ENCODE results near the gene TSHZ2.
A peak's percentile ranks its signal among the peaks of the same experiment; 100 is the strongest.
"Not testable (repeated sequence)": the region's sequence is repeated elsewhere in the genome, so short reads cannot be mapped to it uniquely, and the experiment has no call there.

Gene TSHZ2

GRCh38 chr20:52965380-52965779 lies 6.8 kb upstream of the TSHZ2 start:
- no peak overlapping the region for H3K9ac ChIP-seq (ENCODE audit: low read depth, low read length)
- no peaks in the 10 kb centered on the region for H3K27me3 ChIP-seq (ENCODE audit: insufficient read depth, low read length)
- no peaks in the 10 kb centered on the region for H3K9me3 ChIP-seq (ENCODE audit: insufficient read depth, low read depth, low read length)
- H3K4me1 ChIP-seq (ENCODE audit: insufficient read depth, low read length): no peaks in the 10 kb centered on the region
- no peaks in the 10 kb centered on the region for H3K36me3 ChIP-seq (ENCODE audit: insufficient read depth, low read length)
- 88% methylated on average over 1 of the region's 1 CpG for WGBS
- H3K4me3 ChIP-seq (ENCODE audit: low read length): no peak overlapping the region
- no peak overlapping the region for H3K27ac ChIP-seq (ENCODE audit: low read depth, low read length)

- H3K27ac ChIP-seq (ENCODE audit: low read depth, low read length): no peak overlapping the region
- 95% methylated on average over 2 of the region's 2 CpGs for WGBS
- H3K27me3 ChIP-seq (ENCODE audit: insufficient read depth, low read length): no peaks in the 10 kb centered on the region
- no peaks in the 10 kb centered on the region for H3K4me1 ChIP-seq (ENCODE audit: insufficient read depth, low read length)
- no peaks in the 10 kb centered on the region for H3K36me3 ChIP-seq (ENCODE audit: insufficient read depth, low read length)
- H3K4me3 ChIP-seq (ENCODE audit: low read length): no peak overlapping the region
- no peak overlapping the region for H3K9ac ChIP-seq (ENCODE audit: low read depth, low read length)
- H3K9me3 ChIP-seq (ENCODE audit: insufficient read depth, low read depth, low read length): no peaks in the 10 kb centered on the region
These were observed 6.3 kb upstream of the TSHZ2 start for GRCh38 chr20:52965819-52966218.

GRCh38 chr20:52966543-52966942 lies 5.6 kb upstream of the TSHZ2 start:
- H3K36me3 ChIP-seq (ENCODE audit: insufficient read depth, low read length); H3K9me3 ChIP-seq (ENCODE audit: insufficient read depth, low read depth, low read length); H3K4me3 ChIP-seq (ENCODE audit: low read length); H3K27ac ChIP-seq (ENCODE audit: low read depth, low read length); H3K27me3 ChIP-seq (ENCODE audit: insufficient read depth, low read length); H3K4me1 ChIP-seq (ENCODE audit: insufficient read depth, low read length); H3K9ac ChIP-seq (ENCODE audit: low read depth, low read length): not testable (repeated sequence)

GRCh38 chr20:52971498-52972189 lies 514 bp upstream of the TSHZ2 start:
- no peaks in the 10 kb centered on the region for H3K36me3 ChIP-seq (ENCODE audit: insufficient read depth, low read length)
- no peaks in the 10 kb centered on the region for H3K4me1 ChIP-seq (ENCODE audit: insufficient read depth, low read length)
- peak overlapping the region; percentile 90 for H3K4me3 ChIP-seq (ENCODE audit: low read length)
- WGBS: 5% methylated on average over 16 of the region's 16 CpGs
- H3K9ac ChIP-seq (ENCODE audit: low read depth, low read length): no peak overlapping the region
- H3K27me3 ChIP-seq (ENCODE audit: insufficient read depth, low read length): peaks cover 33% of the 10 kb centered on the region
- H3K9me3 ChIP-seq (ENCODE audit: insufficient read depth, low read depth, low read length): no peaks in the 10 kb centered on the region
- H3K27ac ChIP-seq (ENCODE audit: low read depth, low read length): no peak overlapping the region

- Histone ChIP-seq H3K36me3 (ENCODE audit: insufficient read depth, low read length) (no peaks in the 10 kb centered on the region), H3K4me1 (ENCODE audit: insufficient read depth, low read length) (peaks cover 4% of the 10 kb centered on the region; the same call in 1 of the 2 replicates), H3K27me3 (ENCODE audit: insufficient read depth, low read length) (peaks cover 33% of the 10 kb centered on the region), H3K9me3 (ENCODE audit: insufficient read depth, low read depth, low read length) (no peaks in the 10 kb centered on the region), H3K27ac (ENCODE audit: low read depth, low read length) (no peak overlapping the region), H3K9ac (ENCODE audit: low read depth, low read length) (peak overlapping the region; percentile 53; the same call in 1 of the 2 replicates), H3K4me3 (ENCODE audit: low read length) (peak overlapping the region; percentile 90)
- WGBS: 3% methylated on average over 39 of the region's 39 CpGs
These were observed 1.0 kb downstream of the TSHZ2 start for GRCh38 chr20:52972965-52973819.

GRCh38 chr20:52974179-52974594 lies 2.0 kb downstream of the TSHZ2 start:
- no peak overlapping the region for H3K4me3 ChIP-seq (ENCODE audit: low read length)

GRCh38 chr20:52975029-52975732 lies 3.0 kb downstream of the TSHZ2 start:
- Histone ChIP-seq H3K9me3 (ENCODE audit: insufficient read depth, low read depth, low read length) (no peaks in the 10 kb centered on the region), H3K27ac (ENCODE audit: low read depth, low read length) (no peak overlapping the region), H3K27me3 (ENCODE audit: insufficient read depth, low read length) (peaks cover 33% of the 10 kb centered on the region), H3K9ac (ENCODE audit: low read depth, low read length) (no peak overlapping the region), H3K36me3 (ENCODE audit: insufficient read depth, low read length) (no peaks in the 10 kb centered on the region), H3K4me3 (ENCODE audit: low read length) (no peak overlapping the region), H3K4me1 (ENCODE audit: insufficient read depth, low read length) (peaks cover 4% of the 10 kb centered on the region; the same call in 1 of the 2 replicates)
- 94% methylated on average over 9 of the region's 11 CpGs for WGBS

More at GRCh38 chr20:52974179-52974594, 2.0 kb downstream of the TSHZ2 start:
- H3K4me1 ChIP-seq (ENCODE audit: insufficient read depth, low read length): peaks cover 4% of the 10 kb centered on the region; the same call in 1 of the 2 replicates
- H3K27ac ChIP-seq (ENCODE audit: low read depth, low read length): no peak overlapping the region
- no peaks in the 10 kb centered on the region for H3K36me3 ChIP-seq (ENCODE audit: insufficient read depth, low read length)
- H3K9me3 ChIP-seq (ENCODE audit: insufficient read depth, low read depth, low read length): no peaks in the 10 kb centered on the region
- 91% methylated on average over 3 of the region's 5 CpGs for WGBS
- H3K9ac ChIP-seq (ENCODE audit: low read depth, low read length): no peak overlapping the region
- H3K27me3 ChIP-seq (ENCODE audit: insufficient read depth, low read length): peaks cover 33% of the 10 kb centered on the region

GRCh38 chr20:52975803-52976531 lies 3.8 kb downstream of the TSHZ2 start:
- Histone ChIP-seq H3K4me1 (ENCODE audit: insufficient read depth, low read length) (peaks cover 4% of the 10 kb centered on the region; the same call in 1 of the 2 replicates), H3K36me3 (ENCODE audit: insufficient read depth, low read length) (no peaks in the 10 kb centered on the region), H3K9ac (ENCODE audit: low read depth, low read length) (no peak overlapping the region), H3K4me3 (ENCODE audit: low read length) (no peak overlapping the region), H3K27me3 (ENCODE audit: insufficient read depth, low read length) (peaks cover 33% of the 10 kb centered on the region), H3K27ac (ENCODE audit: low read depth, low read length) (no peak overlapping the region), H3K9me3 (ENCODE audit: insufficient read depth, low read depth, low read length) (no peaks in the 10 kb centered on the region)
- WGBS: 88% methylated on average over 3 of the region's 3 CpGs

GRCh38 chr20:52978851-52979250 lies 6.7 kb downstream of the TSHZ2 start:
- no peak overlapping the region for H3K9ac ChIP-seq (ENCODE audit: low read depth, low read length)
- WGBS: 88% methylated on average over 1 of the region's 2 CpGs
- H3K27me3 ChIP-seq (ENCODE audit: insufficient read depth, low read length): peaks cover 15% of the 10 kb centered on the region
- H3K4me1 ChIP-seq (ENCODE audit: insufficient read depth, low read length): peaks cover 4% of the 10 kb centered on the region; the same call in 1 of the 2 replicates
- H3K4me3 ChIP-seq (ENCODE audit: low read length): no peak overlapping the region
- H3K9me3 ChIP-seq (ENCODE audit: insufficient read depth, low read depth, low read length): no peaks in the 10 kb centered on the region
- no peaks in the 10 kb centered on the region for H3K36me3 ChIP-seq (ENCODE audit: insufficient read depth, low read length)
- H3K27ac ChIP-seq (ENCODE audit: low read depth, low read length): no peak overlapping the region

- Histone ChIP-seq H3K4me1 (ENCODE audit: insufficient read depth, low read length) (peaks cover 4% of the 10 kb centered on the region; the same call in 1 of the 2 replicates), H3K36me3 (ENCODE audit: insufficient read depth, low read length) (no peaks in the 10 kb centered on the region), H3K9ac (ENCODE audit: low read depth, low read length) (no peak overlapping the region), H3K27ac (ENCODE audit: low read depth, low read length) (no peak overlapping the region), H3K27me3 (ENCODE audit: insufficient read depth, low read length) (no peaks in the 10 kb centered on the region), H3K9me3 (ENCODE audit: insufficient read depth, low read depth, low read length) (no peaks in the 10 kb centered on the region), H3K4me3 (ENCODE audit: low read length) (no peak overlapping the region)
- 95% methylated on average over 8 of the region's 8 CpGs for WGBS
These were observed 8.9 kb downstream of the TSHZ2 start for GRCh38 chr20:52981051-52981450.
